Activated CD4-positive, alpha-beta T cell treated with anti-CD3 and anti-CD28 coated beads for 4 hours (primary cell): ENCODE measurements around the gene MDM4.
"Not testable (repeated sequence)": the region's sequence is repeated elsewhere in the genome, so short reads cannot be mapped to it uniquely, and the experiment has no call there.

Experiments
- DNase-seq, 2 donors: peaks; one replicate each; pipeline ENCODE4 v3.0.0-alpha.2; 2020

The MDM4 gene

DNA sequence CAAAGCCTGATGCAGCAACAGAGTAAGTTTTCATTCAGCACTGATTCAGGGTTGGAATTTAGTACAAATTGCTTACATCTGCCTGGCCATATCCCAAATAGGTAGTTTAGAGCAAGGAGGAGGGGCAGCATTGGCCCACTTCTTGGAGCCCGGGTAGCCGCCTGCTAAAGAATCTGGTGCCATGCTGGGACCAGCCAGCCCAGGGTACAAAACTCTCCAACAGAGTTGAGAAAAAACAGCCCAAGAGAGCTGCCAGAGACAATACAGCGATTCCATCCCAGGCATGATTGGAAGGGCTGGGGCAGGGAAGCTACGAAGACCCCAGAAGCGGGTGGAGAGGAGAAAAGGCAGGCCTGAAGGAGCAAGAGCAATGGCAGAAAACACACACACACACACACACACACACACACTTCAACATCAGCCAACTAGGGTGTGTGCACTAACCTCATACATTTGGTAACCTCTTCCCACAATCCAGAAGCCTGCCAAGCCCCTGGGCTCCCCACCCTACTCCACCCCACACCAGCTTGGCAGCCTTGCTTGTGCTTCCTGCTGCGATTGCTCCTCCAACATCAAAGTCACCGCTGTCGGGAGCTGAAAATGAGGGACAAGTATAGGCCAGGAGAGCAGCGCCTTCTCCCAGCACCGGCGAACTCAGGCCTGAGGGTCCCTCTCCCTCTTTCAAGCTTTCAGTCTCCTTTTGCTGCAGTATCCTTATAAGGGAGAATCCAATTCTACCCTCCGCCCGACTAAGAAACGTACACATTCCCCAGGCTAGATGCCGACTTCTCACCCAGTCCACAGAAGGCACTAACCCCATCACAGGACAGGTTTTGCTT, 22.8 kb upstream of the MDM4 start:
- DNase-seq = peak in 1 of 2 donors; percentile 20

DNA sequence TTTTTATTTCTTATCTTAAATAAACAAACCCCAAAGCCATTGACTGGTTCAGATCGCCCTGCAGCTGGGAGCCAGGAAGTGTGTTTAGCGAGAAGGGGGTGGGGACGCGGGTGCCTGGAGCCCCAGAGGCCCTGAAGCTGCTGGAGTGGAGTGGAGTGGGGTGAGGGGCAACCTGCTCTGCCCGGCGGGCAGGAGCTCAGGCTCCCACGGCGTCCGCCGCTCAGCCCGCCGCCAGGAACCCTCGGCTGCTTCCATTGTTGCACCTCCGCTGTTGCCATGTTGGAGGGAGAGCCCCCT, 22.3 kb upstream of the MDM4 start:
- DNase-seq = peak; percentile 30 to 42

DNA sequence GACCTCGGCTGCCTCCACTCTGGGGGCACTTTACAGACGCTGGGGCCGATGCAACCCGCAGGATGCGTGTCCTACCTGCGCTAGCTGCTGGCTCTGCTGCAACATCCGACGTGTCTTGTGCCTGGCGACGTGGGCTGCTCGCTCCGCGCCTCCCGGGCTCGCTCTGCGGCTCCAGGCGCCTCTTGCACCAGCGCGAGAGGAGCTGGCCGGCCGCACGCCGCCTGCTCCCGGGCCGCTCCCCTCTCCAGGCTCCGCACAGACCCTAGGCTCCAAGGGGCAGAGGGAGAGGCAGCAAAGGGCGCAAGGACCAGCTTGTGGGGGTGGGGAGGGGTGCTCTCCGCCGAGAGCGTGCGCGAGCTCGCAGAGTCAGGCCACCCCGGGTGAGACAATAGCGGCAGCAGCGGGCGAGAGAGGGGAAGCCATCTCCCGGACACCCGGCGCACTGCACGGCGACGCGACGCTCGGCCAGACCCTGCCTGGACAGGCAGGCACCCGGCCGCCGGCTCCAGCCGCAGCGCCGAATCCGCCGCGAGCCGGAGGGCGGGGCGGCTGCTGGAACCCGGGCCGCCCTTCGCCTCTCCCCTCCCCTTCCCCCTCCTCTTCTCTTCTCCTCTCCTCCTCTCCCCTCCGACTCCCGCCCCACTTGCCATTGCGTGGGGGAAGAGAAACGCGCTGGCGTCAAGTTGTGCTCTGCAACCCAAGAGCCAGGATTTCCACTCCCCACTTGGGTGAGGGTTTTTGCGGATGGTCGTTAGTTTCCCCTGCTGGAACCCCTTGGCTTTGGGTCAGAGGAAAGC, 21.7 kb upstream of the MDM4 start, which contains the start of gene PIK3C2B:
TSS of gene PIK3C2B (minus strand) at position 525 of the 797 bp plus-strand sequence. CDS start 25,003 bp downstream, outside the sequence.
- peak; percentile 66 for DNase-seq

- no peak for DNase-seq
Observed at GRCh38 chr1:204495078-204495753, 21.0 kb upstream of the MDM4 start.

- DNase-seq = no peak
Observed at GRCh38 chr1:204495777-204496176, 20.4 kb upstream of the MDM4 start.

GRCh38 chr1:204498981-204499380, 17.2 kb upstream of the MDM4 start:
- no peak for DNase-seq

DNA sequence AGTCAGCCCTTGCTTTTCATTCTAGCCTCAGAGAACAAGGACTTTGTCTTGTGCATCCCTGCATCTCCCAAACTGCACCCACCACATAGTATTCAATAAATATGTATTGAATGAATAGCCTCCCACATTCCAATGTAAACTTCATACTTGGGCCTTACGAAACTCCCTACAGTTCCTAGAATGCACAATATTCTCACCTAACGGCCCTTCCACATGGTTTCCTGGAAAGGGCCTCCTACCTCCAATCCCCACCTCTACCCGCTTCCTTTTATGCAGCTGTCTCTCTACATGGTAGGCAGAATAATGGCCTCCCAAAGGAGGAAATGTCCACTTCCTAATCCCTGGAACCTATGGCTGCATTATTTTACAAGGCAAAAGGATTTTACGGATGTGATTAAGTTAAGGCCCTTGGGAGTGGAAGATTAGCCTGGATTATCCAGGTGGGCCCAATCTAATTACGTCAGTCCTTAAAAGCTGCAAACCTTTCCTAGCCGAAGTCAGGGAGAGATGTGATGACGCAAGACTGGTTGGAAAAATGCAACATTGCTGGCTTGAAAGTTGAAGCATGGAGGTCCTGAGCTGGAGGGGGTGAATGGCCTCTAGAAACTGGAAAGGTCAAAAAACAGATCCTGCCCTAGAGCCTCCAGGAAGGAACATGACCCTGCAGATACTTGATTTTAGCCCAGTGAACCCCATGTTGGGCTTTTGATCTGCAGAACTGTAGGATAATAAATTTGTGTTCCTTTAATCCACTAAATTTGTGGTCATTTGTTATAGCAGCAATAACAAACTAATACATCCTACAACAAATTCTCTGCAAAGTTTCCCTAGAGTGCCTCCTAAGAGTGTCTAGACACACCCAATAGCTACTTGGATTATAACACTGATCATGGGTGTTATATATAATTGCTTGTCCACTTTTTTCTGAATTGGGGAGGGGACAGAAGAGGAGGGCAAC, 16.4 kb upstream of the MDM4 start:
- no peak for DNase-seq

- no peak for DNase-seq
Observed at GRCh38 chr1:204502241-204502640, 14.0 kb upstream of the MDM4 start.

DNA sequence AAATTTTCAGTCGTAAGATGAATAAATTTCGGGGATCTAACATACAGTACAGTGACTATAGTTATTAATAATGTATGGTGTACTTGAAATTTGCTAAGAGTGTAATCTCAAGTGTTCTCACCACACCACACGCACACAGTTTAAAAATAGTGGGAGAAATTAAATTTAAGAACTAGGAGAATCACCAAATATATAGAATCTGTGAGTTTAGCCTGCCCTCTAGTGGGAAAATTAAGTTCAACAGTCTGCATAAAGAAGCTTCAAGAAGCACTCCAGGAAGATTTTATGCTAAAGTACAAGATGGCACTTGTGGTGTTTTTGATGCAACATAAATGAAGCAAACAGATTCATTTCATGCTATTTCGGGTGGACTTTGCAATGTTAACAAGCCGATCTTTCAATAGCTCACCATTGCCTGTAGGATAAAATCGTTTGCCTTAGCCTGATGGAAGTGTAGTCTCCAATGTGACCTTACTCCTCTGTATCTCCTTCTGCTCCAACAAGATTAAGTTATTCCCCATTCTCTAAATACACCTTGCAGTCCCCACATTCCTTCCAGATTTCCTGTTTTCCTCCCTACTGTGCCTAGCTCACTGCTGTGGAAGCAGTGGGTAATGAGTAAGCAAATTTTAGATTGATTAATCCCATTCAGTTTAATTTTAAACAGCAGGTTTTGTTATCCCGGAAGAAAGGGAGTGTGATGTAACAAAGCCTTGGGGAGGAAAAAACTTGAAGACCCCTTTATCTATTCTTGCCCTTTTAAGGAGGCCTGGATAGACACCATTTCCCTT, 12.9 kb upstream of the MDM4 start:
- DNase-seq = peak in 1 of 2 donors; percentile 57

DNA sequence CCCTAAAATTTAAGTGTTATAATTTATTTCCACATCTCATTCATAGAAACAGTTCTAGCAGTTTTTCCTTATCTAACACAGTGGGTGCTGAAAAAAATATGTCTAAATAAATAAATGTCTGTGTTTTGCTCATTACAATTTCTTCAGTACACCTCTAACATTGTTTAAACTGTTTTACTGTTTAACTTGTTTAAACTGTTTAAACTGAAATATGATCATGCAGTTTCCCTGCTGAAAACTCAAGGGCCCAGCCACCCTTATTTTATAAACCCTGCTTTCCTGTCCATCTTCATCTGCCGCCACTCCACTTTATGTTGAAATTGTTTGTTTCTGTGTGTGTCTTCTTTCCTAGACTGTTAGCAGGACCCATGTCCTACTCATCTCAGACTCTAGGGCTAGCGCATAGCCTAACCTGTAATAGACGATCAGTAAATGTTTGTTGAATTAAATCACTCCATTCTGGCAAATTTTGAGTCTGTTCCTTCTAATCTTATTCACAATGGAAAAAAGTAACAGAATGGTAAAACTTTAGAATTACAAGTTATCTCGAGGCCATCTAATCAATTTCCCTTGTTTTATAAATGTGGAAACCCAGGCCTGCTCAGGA, 12.2 kb upstream of the MDM4 start:
- no peak for DNase-seq

GRCh38 chr1:204505674-204506200, 10.5 kb upstream of the MDM4 start:
- DNase-seq = peak in 1 of 2 donors; percentile 25

GRCh38 chr1:204506201-204506968, 9.8 kb upstream of the MDM4 start:
- peak; percentile 73 to 79 for DNase-seq

- peak; percentile 81 to 92 for DNase-seq
Observed at GRCh38 chr1:204506969-204507316, 9.3 kb upstream of the MDM4 start.

DNA sequence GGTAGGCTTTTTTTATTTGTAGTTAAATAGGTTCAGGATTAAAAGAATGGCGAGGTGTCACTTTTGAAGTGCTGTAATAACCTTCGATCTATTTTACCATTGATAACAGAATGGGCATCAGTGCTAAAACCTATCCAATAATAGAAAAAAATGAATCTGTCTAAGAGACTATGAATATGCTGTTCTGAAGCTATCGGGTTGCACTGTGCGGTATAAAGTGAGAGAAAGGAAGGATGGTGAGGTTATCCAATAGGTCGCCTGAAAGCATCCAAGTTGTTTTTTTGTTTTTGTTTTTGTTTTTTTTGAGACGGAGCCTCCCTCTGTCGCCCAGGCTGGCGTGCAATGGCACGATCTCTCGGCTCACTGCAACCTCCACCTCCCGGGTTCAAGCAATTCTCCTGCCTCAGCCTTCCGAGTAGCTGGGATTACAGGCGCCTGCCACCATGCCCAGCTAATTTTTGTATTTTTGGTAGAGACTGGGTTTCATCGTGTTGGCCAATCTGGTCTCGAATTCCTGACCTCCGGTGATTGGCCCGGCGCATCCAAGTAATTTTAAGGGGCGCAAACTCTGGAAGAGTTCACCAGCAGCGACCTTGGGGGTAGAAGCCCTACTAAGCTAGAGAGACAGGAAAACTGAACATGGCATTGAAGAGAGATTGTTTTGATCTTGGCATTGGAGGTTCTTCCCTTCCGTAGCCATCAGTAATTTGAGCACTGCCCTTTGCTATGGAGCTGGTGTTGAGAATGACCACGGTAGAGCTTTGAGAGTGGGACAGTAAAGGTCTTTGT, 8.7 kb upstream of the MDM4 start:
- no peak for DNase-seq

GRCh38 chr1:204509186-204509635, 7.0 kb upstream of the MDM4 start:
- no peak for DNase-seq

DNA sequence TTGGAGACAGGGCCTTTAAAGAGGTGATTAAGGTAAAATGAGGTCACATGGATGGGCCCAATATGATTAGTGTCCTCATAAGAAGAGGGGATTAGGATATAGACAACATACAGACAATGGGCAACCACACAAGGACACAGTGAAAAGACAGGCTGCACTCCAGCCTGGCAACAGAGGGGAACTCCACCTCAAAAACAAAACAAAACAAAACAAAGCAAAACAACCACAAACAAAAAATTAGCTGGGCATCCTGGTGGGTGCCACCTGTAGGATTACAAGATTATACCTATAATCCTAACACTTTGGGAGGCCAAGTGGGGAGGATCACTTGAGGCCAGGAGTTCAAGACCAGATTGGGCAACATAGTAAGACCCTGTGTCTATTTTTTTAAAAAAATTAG, 4.8 kb upstream of the MDM4 start:
- DNase-seq = no peak

DNA sequence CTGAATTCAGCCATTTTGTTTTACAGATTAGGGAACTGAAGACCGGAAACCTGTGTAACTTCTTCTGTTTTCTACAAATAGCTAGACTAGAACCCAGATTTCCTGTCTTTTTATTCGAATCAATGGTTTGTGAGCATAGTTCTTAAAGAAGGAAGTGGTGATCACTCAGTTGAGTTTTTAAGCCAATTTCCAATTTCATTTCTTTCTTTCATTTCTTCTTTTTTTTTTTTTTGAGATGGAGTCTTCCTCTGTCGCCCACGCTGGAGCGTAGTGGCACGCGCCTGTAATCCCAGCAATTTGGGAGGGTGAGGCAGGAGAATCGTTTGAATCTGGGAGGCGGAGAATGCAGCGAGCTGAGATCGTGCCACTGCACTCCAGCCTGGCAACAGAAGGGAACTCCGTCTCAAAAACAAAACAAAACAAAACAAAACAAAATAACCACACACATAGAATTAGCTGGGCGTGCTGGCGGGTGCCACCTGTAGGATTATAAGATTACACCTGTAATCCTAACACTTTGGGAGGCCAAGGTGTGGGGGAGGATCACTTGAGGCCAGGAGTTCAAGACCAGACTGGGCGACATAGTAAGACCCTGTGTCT, 3.0 kb upstream of the MDM4 start:
- DNase-seq = peak; percentile 35 to 50

- DNase-seq = no peak
Observed at GRCh38 chr1:204514828-204515227, 1.4 kb upstream of the MDM4 start.

GRCh38 chr1:204517382-204517781, 1.2 kb downstream of the MDM4 start:
- not testable (repeated sequence) for DNase-seq
